Left renal pelvis (tissue), 4 donors: Measurements from ENCODE around the gene RTP1. TPM values are rescaled to one million over a fixed set of nuclear protein-coding genes. Genes with fewer than 3 reads are reported as not detected.
"Not testable (repeated sequence)": the region's sequence is repeated elsewhere in the genome, so short reads cannot be mapped to it uniquely, and the experiment has no call there.

Experiments
- DNase-seq, 4 donors: peaks; one replicate each; pipeline ENCODE4 v3.0.0-alpha.2; 2013; ENCODE audit warnings: low read depth in 4 of 4, low spot score in 3 of 4
- polyA plus RNA-seq, 4 donors: library from polyadenylated mRNA; unstranded; fragments of 120-200 nt; gene quantifications; one replicate each; pipeline ENCODE4 v1.2.1, GENCODE V29; 2013; ENCODE audit not compliant: insufficient read length in 4 of 4

The RTP1 gene
- polyA plus RNA-seq, 4 donors: not detected

- no peak for DNase-seq
These were observed 532 bp upstream of the RTP1 start for GRCh38 chr3:187196573-187197334.

- DNase-seq: no peak
These were observed 1.2 kb downstream of the RTP1 start for GRCh38 chr3:187198490-187198889.

GRCh38 chr3:187199463-187200050 is 2.3 kb downstream of the RTP1 start:
- not testable (repeated sequence) for DNase-seq

GRCh38 chr3:187205683-187206082 is 8.4 kb downstream of the RTP1 start:
- DNase-seq: no peak

GRCh38 chr3:187207062-187207461 is 9.8 kb downstream of the RTP1 start:
- DNase-seq: no peak

- DNase-seq: no peak
These were observed 10.3 kb downstream of the RTP1 start for GRCh38 chr3:187207624-187208023.

GRCh38 chr3:187208159-187208558 is 10.9 kb downstream of the RTP1 start:
- no peak for DNase-seq

GRCh38 chr3:187209491-187209890 is 12.2 kb downstream of the RTP1 start:
- no peak for DNase-seq

- no peak for DNase-seq
These were observed 12.8 kb downstream of the RTP1 start for GRCh38 chr3:187210091-187210490.

- DNase-seq: no peak
These were observed 13.4 kb downstream of the RTP1 start for GRCh38 chr3:187210545-187211327.

GRCh38 chr3:187211532-187212195 is 14.4 kb downstream of the RTP1 start:
- no peak for DNase-seq

GRCh38 chr3:187212196-187212545 is 14.9 kb downstream of the RTP1 start:
- DNase-seq: no peak

GRCh38 chr3:187212705-187213104 is 15.4 kb downstream of the RTP1 start:
- no peak for DNase-seq

- DNase-seq: peak in 2 of 4 donors; percentile 3 to 45
These were observed 16.3 kb downstream of the RTP1 start for GRCh38 chr3:187213616-187214015.

GRCh38 chr3:187215460-187215859 is 18.2 kb downstream of the RTP1 start:
- no peak for DNase-seq

- no peak for DNase-seq
These were observed 25.5 kb downstream of the RTP1 start for GRCh38 chr3:187222801-187223200.

GRCh38 chr3:187223799-187224198 is 26.5 kb downstream of the RTP1 start:
- peak in 3 of 4 donors; percentile 8 to 39 (median 14) for DNase-seq

GRCh38 chr3:187227658-187228258 is 30.5 kb downstream of the RTP1 start:
- DNase-seq: no peak

GRCh38 chr3:187228740-187229139 is 31.5 kb downstream of the RTP1 start:
- DNase-seq: no peak

GRCh38 chr3:187230011-187230410 is 32.7 kb downstream of the RTP1 start:
- DNase-seq: no peak

- no peak for DNase-seq
These were observed 39.7 kb downstream of the RTP1 start for GRCh38 chr3:187236962-187237361.
